ENCODE measurements around the gene FOXP1.
A peak's percentile ranks its signal among the peaks of the same experiment; 100 is the strongest.

FOXP1 gene

GRCh38 chr3:71094658-71095209 lies 488.8 kb downstream of the FOXP1 start:
- Mint-ChIP-seq H3K4me1 (peaks cover 65% of the 10 kb centered on the region), H3K27ac (peak overlapping the region; percentile 87), H3K27me3 (no peaks in the 10 kb centered on the region), H3K4me3 (no peak overlapping the region), H3K36me3 (peaks cover 35% of the 10 kb centered on the region), H3K9me3 (no peaks in the 10 kb centered on the region)
- no peak for ATAC-seq

- H3K9me3 Mint-ChIP-seq: no peaks in the 10 kb centered on the region
- H3K36me3 Mint-ChIP-seq: peaks cover 40% of the 10 kb centered on the region
- peaks cover 82% of the 10 kb centered on the region for H3K4me1 Mint-ChIP-seq
- H3K27ac Mint-ChIP-seq: peak overlapping the region; percentile 78
- ATAC-seq: no peak
- H3K4me3 Mint-ChIP-seq: peak overlapping the region; percentile 1
- no peaks in the 10 kb centered on the region for H3K27me3 Mint-ChIP-seq
Measured at GRCh38 chr3:71092665-71093064, 490.9 kb downstream of the FOXP1 start.

- peaks cover 27% of the 10 kb centered on the region for H3K36me3 Mint-ChIP-seq
- ATAC-seq: peak; percentile 75
- no peaks in the 10 kb centered on the region for H3K9me3 Mint-ChIP-seq
- H3K4me3 Mint-ChIP-seq: peak overlapping the region; percentile 57
- H3K4me1 Mint-ChIP-seq: peaks cover 75% of the 10 kb centered on the region
- H3K27ac Mint-ChIP-seq: peak overlapping the region; percentile 78
- no peaks in the 10 kb centered on the region for H3K27me3 Mint-ChIP-seq
Measured at GRCh38 chr3:71090207-71090606, 493.3 kb downstream of the FOXP1 start.

GRCh38 chr3:71089271-71089847 lies 494.2 kb downstream of the FOXP1 start:
- Mint-ChIP-seq H3K4me1 (peaks cover 75% of the 10 kb centered on the region), H3K27ac (peak overlapping the region; percentile 78), H3K4me3 (peak overlapping the region; percentile 27), H3K27me3 (no peaks in the 10 kb centered on the region), H3K9me3 (no peaks in the 10 kb centered on the region), H3K36me3 (peaks cover 19% of the 10 kb centered on the region)
- no peak for ATAC-seq

GRCh38 chr3:71088742-71089141 lies 494.8 kb downstream of the FOXP1 start:
- H3K27me3 Mint-ChIP-seq: no peaks in the 10 kb centered on the region
- peaks cover 78% of the 10 kb centered on the region for H3K4me1 Mint-ChIP-seq
- H3K27ac Mint-ChIP-seq: peak overlapping the region; percentile 78
- H3K9me3 Mint-ChIP-seq: no peaks in the 10 kb centered on the region
- no peak overlapping the region for H3K4me3 Mint-ChIP-seq
- peaks cover 16% of the 10 kb centered on the region for H3K36me3 Mint-ChIP-seq
- no peak for ATAC-seq

GRCh38 chr3:71088019-71088708 lies 495.4 kb downstream of the FOXP1 start:
- Mint-ChIP-seq H3K27ac (peak overlapping the region; percentile 78), H3K36me3 (peaks cover 21% of the 10 kb centered on the region), H3K4me1 (peaks cover 84% of the 10 kb centered on the region)

GRCh38 chr3:71087143-71088018 lies 496.1 kb downstream of the FOXP1 start:
- no peaks in the 10 kb centered on the region for H3K27me3 Mint-ChIP-seq

More at GRCh38 chr3:71088019-71088708, 495.4 kb downstream of the FOXP1 start:
- peaks cover 2% of the 10 kb centered on the region for H3K9me3 Mint-ChIP-seq
- H3K27me3 Mint-ChIP-seq: no peaks in the 10 kb centered on the region
- H3K4me3 Mint-ChIP-seq: peak overlapping the region; percentile 11
- no peak for ATAC-seq

GRCh38 chr3:71086777-71087142 lies 496.8 kb downstream of the FOXP1 start:
- peaks cover 3% of the 10 kb centered on the region for H3K9me3 Mint-ChIP-seq
- no peaks in the 10 kb centered on the region for H3K27me3 Mint-ChIP-seq
- peaks cover 16% of the 10 kb centered on the region for H3K36me3 Mint-ChIP-seq
- H3K27ac Mint-ChIP-seq: peak overlapping the region; percentile 78
- H3K4me3 Mint-ChIP-seq: no peak overlapping the region
- ATAC-seq: no peak
- peaks cover 76% of the 10 kb centered on the region for H3K4me1 Mint-ChIP-seq

More at GRCh38 chr3:71087143-71088018, 496.1 kb downstream of the FOXP1 start:
- ATAC-seq: peak; percentile 88
- Mint-ChIP-seq H3K4me1 (peaks cover 83% of the 10 kb centered on the region), H3K27ac (peak overlapping the region; percentile 78), H3K4me3 (peak overlapping the region; percentile 11), H3K36me3 (peaks cover 22% of the 10 kb centered on the region), H3K9me3 (peaks cover 3% of the 10 kb centered on the region)

GRCh38 chr3:71083726-71084131 lies 499.8 kb downstream of the FOXP1 start:
- Mint-ChIP-seq H3K4me3 (peak overlapping the region; percentile 7), H3K9me3 (peaks cover 3% of the 10 kb centered on the region), H3K36me3 (peaks cover 28% of the 10 kb centered on the region), H3K27me3 (no peaks in the 10 kb centered on the region), H3K27ac (peak overlapping the region; percentile 94), H3K4me1 (peaks cover 81% of the 10 kb centered on the region)
- ATAC-seq: peak; percentile 78

GRCh38 chr3:71082833-71083232 lies 500.7 kb downstream of the FOXP1 start:
- Mint-ChIP-seq H3K9me3 (peaks cover 3% of the 10 kb centered on the region), H3K27ac (peak overlapping the region; percentile 94), H3K4me1 (peaks cover 81% of the 10 kb centered on the region), H3K27me3 (no peaks in the 10 kb centered on the region), H3K4me3 (peak overlapping the region; percentile 7), H3K36me3 (peaks cover 35% of the 10 kb centered on the region)
- no peak for ATAC-seq

- Mint-ChIP-seq H3K4me1 (peaks cover 87% of the 10 kb centered on the region), H3K4me3 (peak overlapping the region; percentile 49), H3K27ac (peak overlapping the region; percentile 93), H3K9me3 (peaks cover 3% of the 10 kb centered on the region), H3K36me3 (peaks cover 45% of the 10 kb centered on the region), H3K27me3 (no peaks in the 10 kb centered on the region)
- ATAC-seq: peak; percentile 57
Measured at GRCh38 chr3:71080517-71081083, 502.9 kb downstream of the FOXP1 start.

- no peaks in the 10 kb centered on the region for H3K27me3 Mint-ChIP-seq
- H3K9me3 Mint-ChIP-seq: peaks cover 3% of the 10 kb centered on the region
- peaks cover 45% of the 10 kb centered on the region for H3K36me3 Mint-ChIP-seq
- ATAC-seq: no peak
- H3K27ac Mint-ChIP-seq: peak overlapping the region; percentile 93
- H3K4me3 Mint-ChIP-seq: peak overlapping the region; percentile 56
- H3K4me1 Mint-ChIP-seq: peaks cover 75% of the 10 kb centered on the region
Measured at GRCh38 chr3:71078723-71079525, 504.6 kb downstream of the FOXP1 start.

GRCh38 chr3:71078199-71078598 lies 505.3 kb downstream of the FOXP1 start:
- peak overlapping the region; percentile 93 for H3K27ac Mint-ChIP-seq
- peaks cover 41% of the 10 kb centered on the region for H3K36me3 Mint-ChIP-seq
- no peak for ATAC-seq
- H3K4me1 Mint-ChIP-seq: peaks cover 75% of the 10 kb centered on the region
- peaks cover 2% of the 10 kb centered on the region for H3K9me3 Mint-ChIP-seq
- no peaks in the 10 kb centered on the region for H3K27me3 Mint-ChIP-seq
- peak overlapping the region; percentile 45 for H3K4me3 Mint-ChIP-seq

- Mint-ChIP-seq H3K27ac (peak overlapping the region; percentile 93), H3K4me1 (peaks cover 79% of the 10 kb centered on the region), H3K36me3 (peaks cover 36% of the 10 kb centered on the region), H3K9me3 (no peaks in the 10 kb centered on the region), H3K4me3 (no peak overlapping the region), H3K27me3 (no peaks in the 10 kb centered on the region)
- ATAC-seq: no peak
Measured at GRCh38 chr3:71077070-71077469, 506.5 kb downstream of the FOXP1 start.

Measured in stimulated activated memory B cell treated with anti-CD40 and anti-IgM and Interleukin-4, amounts not matched to agents 10 μg/mL and 1 μg/mL and 100 μg/mL, for 72 hours (primary cell).